Brain pericyte (primary cell): ENCODE data around the gene ZCCHC14.

Experiments used
- DNase-seq: peaks from one replicate; pipeline ENCODE4 v3.0.0-alpha.2; 2012; ENCODE audit warnings: low read depth, low spot score

The ZCCHC14 gene

GRCh38 chr16:87431926-87432325 lies 60.9 kb downstream of the ZCCHC14 start:
- no peak for DNase-seq

GRCh38 chr16:87426423-87427215 lies 66.2 kb downstream of the ZCCHC14 start:
- no peak for DNase-seq

- no peak for DNase-seq
These were observed 66.9 kb downstream of the ZCCHC14 start for GRCh38 chr16:87425941-87426340.

DNA sequence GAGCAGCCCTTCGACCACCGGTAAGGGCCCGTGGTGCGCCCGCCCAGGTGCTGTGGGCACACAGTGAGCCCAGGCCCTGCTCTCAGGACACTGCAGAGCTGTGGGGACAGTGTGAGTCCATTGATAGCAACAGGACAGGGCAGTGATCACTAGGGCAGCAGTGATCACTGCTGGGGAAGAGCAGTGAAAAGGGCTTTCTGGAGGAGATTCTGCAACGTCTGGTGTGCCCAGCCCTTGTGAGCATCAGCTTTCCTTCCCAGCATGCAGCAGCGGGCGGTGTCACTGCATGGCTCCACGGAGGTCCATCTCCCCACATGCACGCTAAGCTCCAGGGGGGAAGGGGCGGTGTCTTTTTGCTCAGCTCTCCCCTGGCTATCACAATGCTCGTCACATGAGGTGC lies 68.6 kb downstream of the ZCCHC14 start:
- no peak for DNase-seq

GRCh38 chr16:87423429-87423828 lies 69.4 kb downstream of the ZCCHC14 start:
- no peak for DNase-seq

GRCh38 chr16:87422106-87422505 lies 70.7 kb downstream of the ZCCHC14 start:
- no peak for DNase-seq

- DNase-seq, result no peak
These were observed 71.6 kb downstream of the ZCCHC14 start for GRCh38 chr16:87421003-87421912.

DNA sequence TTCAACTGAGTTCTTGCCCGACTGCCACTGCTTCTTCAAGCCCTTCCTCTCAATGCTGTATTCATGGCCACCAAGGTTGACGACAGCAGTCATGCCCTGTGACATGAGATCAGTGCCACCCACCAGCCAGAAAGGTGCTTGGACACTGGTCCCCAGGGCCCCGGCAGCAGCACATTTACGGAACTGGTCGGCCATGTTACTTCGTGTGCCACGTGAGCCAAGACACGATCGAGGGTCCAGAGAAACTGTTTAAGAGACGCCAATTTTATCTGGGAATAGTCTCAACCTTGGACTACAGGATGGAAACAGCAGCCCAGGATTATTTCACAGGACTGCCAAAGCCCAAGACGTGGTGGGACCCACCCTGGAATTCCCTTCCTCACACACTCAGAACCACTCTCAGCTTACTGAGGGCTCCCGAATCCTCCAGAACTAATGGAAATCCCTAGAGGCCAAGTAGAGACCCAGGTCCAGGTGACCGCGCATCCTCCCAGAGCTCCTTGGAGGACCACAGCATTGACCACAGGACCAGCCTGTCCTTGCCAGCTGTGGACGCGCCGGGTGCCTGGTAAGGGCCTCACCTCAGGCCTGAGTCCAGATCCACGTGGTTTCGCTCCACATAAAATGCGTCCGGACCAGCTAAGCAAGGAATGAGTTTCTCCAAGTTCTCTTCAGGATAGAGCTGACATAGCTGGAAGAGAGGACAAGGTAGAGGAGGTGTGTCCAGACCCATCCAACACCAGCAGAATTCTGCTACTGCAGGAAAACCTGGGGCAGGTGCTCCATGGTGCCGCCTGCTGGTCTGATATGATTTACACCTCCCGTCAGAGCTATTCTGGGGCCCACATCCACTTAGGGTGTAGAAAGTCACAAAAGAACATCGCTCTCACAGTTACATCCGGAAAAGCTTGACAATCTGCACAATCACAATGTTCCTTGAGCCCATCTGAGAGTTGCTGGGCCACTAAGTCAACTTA lies 72.5 kb downstream of the ZCCHC14 start:
- no peak for DNase-seq

DNA sequence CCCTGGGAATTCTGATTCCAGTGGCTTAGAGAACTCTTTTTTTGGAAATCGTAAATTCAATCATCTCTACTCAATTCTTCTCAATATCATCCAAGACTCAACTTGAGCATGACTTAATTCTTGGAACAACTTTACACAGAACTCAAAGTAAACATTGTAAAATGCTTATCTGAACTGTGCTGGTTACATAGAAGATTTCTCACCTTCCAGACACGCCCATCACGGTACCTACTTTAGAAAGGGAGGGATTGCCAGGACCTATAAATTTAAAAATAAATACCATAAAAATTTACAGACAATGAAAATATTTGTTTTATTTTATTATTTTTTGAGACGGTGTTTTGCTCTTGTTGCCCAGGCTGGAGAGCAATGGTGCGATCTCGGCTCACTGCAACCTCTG lies 74.2 kb downstream of the ZCCHC14 start:
- no peak for DNase-seq

DNA sequence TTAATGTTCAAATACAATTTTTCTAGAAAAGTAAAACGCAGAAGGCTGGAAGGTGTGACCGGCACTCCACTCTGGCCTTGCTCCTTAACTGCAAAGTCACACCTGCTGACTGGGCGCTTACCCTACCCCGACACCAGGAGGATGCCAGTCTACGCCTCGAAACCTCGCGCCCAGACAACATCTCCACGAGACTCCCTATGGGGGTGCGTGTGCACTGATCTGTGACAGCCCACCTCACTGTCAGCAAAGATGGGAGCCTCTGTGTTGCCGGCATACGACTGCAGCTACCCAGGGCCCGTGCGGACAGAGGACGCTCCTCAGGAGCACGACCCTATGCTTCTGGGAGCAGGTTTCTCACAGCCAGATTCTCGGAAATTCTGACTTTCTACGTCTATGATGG lies 74.6 kb downstream of the ZCCHC14 start:
- DNase-seq, result no peak

- no peak for DNase-seq
These were observed 75.3 kb downstream of the ZCCHC14 start for GRCh38 chr16:87417528-87417910.

DNA sequence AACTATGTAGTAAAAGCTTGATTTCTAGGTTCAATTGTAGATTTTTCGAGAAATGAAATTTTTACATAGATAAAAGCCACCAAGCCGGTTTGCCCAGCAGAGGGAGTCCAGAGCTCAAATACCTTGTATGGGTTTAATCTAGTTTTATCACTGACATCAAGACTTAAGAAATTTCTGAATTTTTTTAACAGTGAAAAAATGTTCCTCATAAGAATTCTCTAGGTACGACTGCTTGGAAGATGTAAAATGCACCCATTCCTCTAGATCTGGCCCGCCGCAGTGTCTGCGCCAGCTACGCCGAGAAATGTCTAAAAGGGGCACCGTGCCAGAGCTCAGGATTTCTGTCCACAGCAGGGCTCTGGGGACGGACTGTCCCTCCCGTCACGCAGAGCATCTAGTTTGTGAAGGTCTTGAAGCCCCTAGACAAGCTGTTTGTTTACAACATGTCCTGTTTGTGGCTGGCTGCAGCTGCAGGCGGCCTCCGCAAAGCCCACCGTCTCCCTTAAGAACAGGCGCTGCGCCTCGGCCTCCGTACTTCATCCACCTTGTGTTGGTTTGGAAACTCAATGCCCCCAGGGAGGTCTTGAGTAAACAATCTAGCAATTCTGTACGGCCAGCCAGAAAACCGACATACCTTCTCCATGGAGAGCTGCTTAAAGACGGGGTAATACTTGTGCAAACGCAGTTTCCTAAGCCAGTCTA lies 75.8 kb downstream of the ZCCHC14 start:
- no peak for DNase-seq

GRCh38 chr16:87415441-87415840 lies 77.4 kb downstream of the ZCCHC14 start:
- no peak for DNase-seq

DNA sequence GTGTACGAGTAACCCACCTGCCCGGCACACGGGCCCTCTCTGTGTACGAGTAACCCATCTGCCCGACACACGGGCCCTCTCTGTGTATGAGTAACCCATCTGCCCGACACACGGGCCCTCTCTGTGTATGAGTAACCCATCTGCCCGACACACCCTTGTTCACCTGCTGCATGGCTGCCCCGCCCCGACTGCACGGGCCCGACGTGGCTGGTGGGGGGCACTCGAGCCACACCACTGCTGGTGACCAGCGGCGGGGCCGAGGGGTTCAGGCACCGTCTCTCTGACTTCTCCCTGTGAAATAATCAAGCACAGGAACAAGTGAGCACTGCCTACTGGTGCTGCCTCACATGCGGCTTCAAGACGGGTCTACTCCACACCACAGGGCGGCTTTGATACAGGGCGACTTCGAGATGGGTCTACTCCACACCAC lies 78.6 kb downstream of the ZCCHC14 start:
- no peak for DNase-seq

GRCh38 chr16:87412996-87413421 lies 79.8 kb downstream of the ZCCHC14 start:
- DNase-seq, result no peak

- no peak for DNase-seq
These were observed 80.3 kb downstream of the ZCCHC14 start for GRCh38 chr16:87412371-87412995.

- no peak for DNase-seq
These were observed 81.2 kb downstream of the ZCCHC14 start for GRCh38 chr16:87411375-87412271.

GRCh38 chr16:87410968-87411367 lies 81.9 kb downstream of the ZCCHC14 start:
- no peak for DNase-seq

- no peak for DNase-seq
These were observed 82.3 kb downstream of the ZCCHC14 start for GRCh38 chr16:87410530-87410929.
